Lower lobe of right lung (tissue), 2 donors: ENCODE results near the gene CELF4. TPM values are rescaled to one million over a fixed set of nuclear protein-coding genes. Genes with fewer than 3 reads are reported as not detected.

Experiments used
- ATAC-seq, 2 donors: fragments of 200-7000 bp; cut with Tn5 transposase; one replicate each; pipeline ENCODE4 v1.9.1; 2020 to 2022; ENCODE audit warnings: mild to moderate bottlenecking in 2 of 2, moderate library complexity in 2 of 2
- DNase-seq: peaks from one replicate; pipeline ENCODE4 v3.0.0-alpha.2; 2020
- H3K27ac ChIP-seq: fragments of 200-600 bp; one replicate; pipeline ENCODE4 v1.8.0; 2022
- H3K27me3 ChIP-seq: fragments of 200-600 bp; one replicate; pipeline ENCODE4 v1.8.0; 2022; ENCODE audit warnings: low read depth
- H3K36me3 ChIP-seq: fragments of 200-600 bp; one replicate; pipeline ENCODE4 v1.8.0; 2022; ENCODE audit warnings: mild to moderate bottlenecking
- H3K4me1 ChIP-seq: fragments of 200-600 bp; one replicate; pipeline ENCODE4 v1.8.0; 2022
- H3K4me3 ChIP-seq: fragments of 200-600 bp; one replicate; pipeline ENCODE4 v1.8.0; 2022; ENCODE audit warnings: mild to moderate bottlenecking
- H3K9me3 ChIP-seq: fragments of 200-600 bp; one replicate; pipeline ENCODE4 v1.8.0; 2022
- CTCF ChIP-seq: fragments of 200-600 bp; IDR thresholded peaks from one replicate; pipeline ENCODE4 v1.8.0; 2022; ENCODE audit warnings: antibody characterized with exemption, mild to moderate bottlenecking
- intact Hi-C: fragments of 100-400 bp; cut with DNase I; formaldehyde crosslinking; loops from one replicate; pipeline ENCODE4 v1.11.0; 2022
- total RNA-seq: library from RNA; stranded (reverse); fragmentation: NEBNext Ultra II Directional; extraction: Animal tissue kit (Norgen Biotek cat#: 25700); gene quantifications from one replicate; pipeline ENCODE4 v1.2.1, GENCODE V29; 2021
- donor health status: DM: no; HTN: yes; CAD: no; lungs with severe emphysema.

The CELF4 gene
- total RNA-seq, 1 donor from 2014 or later: 0.38 TPM

GRCh38 chr18:37519510-37520135 lies 46.0 kb downstream of the CELF4 start:
- no peaks in the 10 kb centered on the region for H3K4me1 ChIP-seq
- no peak overlapping the region for H3K27ac ChIP-seq
- ATAC-seq (no peak), DNase-seq (no peak)
- no peak for TF ChIP-seq CTCF
- peaks cover 18% of the 10 kb centered on the region for H3K27me3 ChIP-seq
- H3K9me3 ChIP-seq: no peaks in the 10 kb centered on the region
- intact Hi-C loops: no loop called here
- no peaks in the 10 kb centered on the region for H3K36me3 ChIP-seq
- H3K4me3 ChIP-seq: no peak overlapping the region

DNA sequence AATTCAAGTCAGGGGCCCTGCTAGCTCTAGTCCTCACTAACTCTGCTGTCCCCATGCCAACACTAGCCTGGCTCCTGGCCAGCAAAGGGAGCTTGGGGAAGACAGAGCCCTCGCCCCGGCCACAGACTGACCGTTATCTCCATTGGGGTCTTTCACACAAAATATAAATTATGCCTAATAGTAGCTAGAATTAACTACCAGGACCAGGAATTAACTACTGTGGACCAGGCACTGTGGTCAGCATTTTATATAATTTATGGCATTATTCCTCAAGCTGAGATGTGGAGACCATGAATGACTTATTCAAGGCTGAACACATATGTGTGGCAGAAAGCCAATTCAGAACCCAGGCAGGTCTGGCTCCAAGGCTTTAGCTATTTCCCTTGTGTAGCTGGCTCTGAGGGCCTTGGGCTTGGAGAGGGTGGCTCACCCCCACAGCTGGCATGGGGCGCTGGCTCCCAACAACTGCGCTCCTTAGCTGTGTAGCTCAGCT lies 49.2 kb downstream of the CELF4 start:
- DNase-seq (no peak), ATAC-seq (no peak)
- Histone ChIP-seq H3K4me1 (no peaks in the 10 kb centered on the region), H3K27me3 (no peaks in the 10 kb centered on the region), H3K36me3 (no peaks in the 10 kb centered on the region), H3K4me3 (no peak overlapping the region), H3K9me3 (no peaks in the 10 kb centered on the region), H3K27ac (no peak overlapping the region)
- intact Hi-C loops: no loop called here
- TF ChIP-seq CTCF: no peak

DNA sequence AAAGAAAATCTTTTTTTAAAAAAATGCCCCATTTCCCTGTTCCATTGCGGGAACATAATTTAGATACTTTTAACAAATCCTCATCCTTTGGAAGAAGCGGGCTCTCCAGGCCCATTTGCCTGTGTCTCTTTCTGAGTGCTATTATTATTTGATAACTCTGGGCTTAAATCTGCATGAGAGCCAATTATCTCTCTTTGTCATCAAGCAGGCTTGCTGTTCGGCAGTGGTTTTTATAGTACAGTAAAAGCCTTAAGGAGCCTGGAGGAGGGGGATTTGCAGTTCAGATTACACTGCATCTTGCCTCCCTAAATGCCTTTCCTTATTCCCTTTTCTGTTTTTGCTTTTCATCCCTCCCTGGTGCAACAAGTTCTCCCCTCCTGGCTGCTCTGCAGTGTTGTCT lies 50.6 kb downstream of the CELF4 start:
- no peak for TF ChIP-seq CTCF
- H3K27me3 ChIP-seq: no peaks in the 10 kb centered on the region
- H3K36me3 ChIP-seq: no peaks in the 10 kb centered on the region
- H3K4me1 ChIP-seq: no peaks in the 10 kb centered on the region
- no peak overlapping the region for H3K27ac ChIP-seq
- no peak overlapping the region for H3K4me3 ChIP-seq
- no peak for ATAC-seq
- no peaks in the 10 kb centered on the region for H3K9me3 ChIP-seq
- intact Hi-C loops: no loop called here
- no peak for DNase-seq

DNA sequence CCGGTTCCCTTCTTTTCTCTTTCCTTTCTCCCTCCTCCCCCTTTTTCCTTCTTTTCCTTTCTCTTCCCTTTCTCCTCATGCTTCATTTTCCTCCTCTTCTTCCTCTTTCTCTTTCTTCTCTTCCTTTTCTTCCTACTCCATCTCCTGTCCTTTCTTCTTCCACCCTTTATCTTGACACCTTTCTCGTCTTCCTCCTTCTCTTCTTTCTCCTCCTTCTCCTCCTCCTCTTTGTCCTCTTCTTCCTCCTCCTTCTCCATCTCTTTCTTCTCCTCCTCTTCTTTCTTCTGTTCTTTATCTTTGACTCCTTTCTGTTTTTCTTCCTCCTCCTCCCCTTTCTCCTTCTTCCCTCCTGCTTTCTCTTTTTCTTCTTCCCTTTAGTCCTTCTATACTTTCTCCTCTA lies 53.2 kb downstream of the CELF4 start:
- TF ChIP-seq CTCF: no peak
- Histone ChIP-seq H3K36me3 (no peaks in the 10 kb centered on the region), H3K27ac (no peak overlapping the region), H3K9me3 (peaks cover 3% of the 10 kb centered on the region), H3K27me3 (no peaks in the 10 kb centered on the region), H3K4me3 (no peak overlapping the region), H3K4me1 (no peaks in the 10 kb centered on the region)
- intact Hi-C loops: no loop called here
- no peak for DNase-seq
- no peak for ATAC-seq

GRCh38 chr18:37511721-37512298 lies 53.8 kb downstream of the CELF4 start:
- peaks cover 3% of the 10 kb centered on the region for H3K9me3 ChIP-seq
- H3K4me3 ChIP-seq: no peak overlapping the region
- no peak for TF ChIP-seq CTCF
- DNase-seq (no peak), ATAC-seq (no peak)
- H3K27ac ChIP-seq: no peak overlapping the region
- H3K27me3 ChIP-seq: no peaks in the 10 kb centered on the region
- intact Hi-C loops: no loop called here
- no peaks in the 10 kb centered on the region for H3K4me1 ChIP-seq
- no peaks in the 10 kb centered on the region for H3K36me3 ChIP-seq
